ENCODE measurements around the gene OR9Q1.

- TF ChIP-seq POLR2A (IDR thresholded peaks at IDR 0.05; ENCODE audit: low read length), result no peak
- TF ChIP-seq GATA1 (IDR thresholded peaks at IDR 0.05; ENCODE audit: low read depth, low read length), result no peak
These were observed 23.0 kb upstream of the OR9Q1 start for GRCh38 chr11:58000699-58001098.

Data from erythroblast (primary cell).